SK-N-SH treated with all-trans-retinoic acid at 6 μM for 48 hours (cell line): ENCODE measurements around the gene CDR2L.
"Not testable (repeated sequence)": the region's sequence is repeated elsewhere in the genome, so short reads cannot be mapped to it uniquely, and the experiment has no call there.

Experiments
- ATAC-seq: fragments of 200-7000 bp; cut with Tn5 transposase; 3 replicates; pipeline ENCODE4 v1.9.1; 2020; ENCODE audit warnings: mild to moderate bottlenecking, moderate library complexity
- ARNTL ChIP-seq: fragments of 450-650 bp; formaldehyde crosslinking; IDR thresholded peaks from 2 replicates; pipeline ENCODE4 v1.5.0; 2020; ENCODE audit warnings: low read depth, mild to moderate bottlenecking, moderate library complexity, borderline replicate concordance
- BACH2 ChIP-seq: fragments of 250-450 bp; sonication (Bioruptor Pico); IDR thresholded peaks from 2 replicates; pipeline ENCODE4 v1.9.0; 2021; ENCODE audit warnings: mild to moderate bottlenecking, borderline replicate concordance
- CSDC2 ChIP-seq: fragments of 250-450 bp; sonication (Bioruptor Pico); IDR thresholded peaks from 2 replicates; pipeline ENCODE4 v1.5.0; 2020; ENCODE audit warnings: mild to moderate bottlenecking, moderate library complexity
- ESRRG ChIP-seq: fragments of 250-450 bp; sonication (Bioruptor Pico); IDR thresholded peaks from 2 replicates; pipeline ENCODE4 v1.6.1; 2021; ENCODE audit warnings: mild to moderate bottlenecking
- GLIS3 ChIP-seq: fragments of 250-450 bp; sonication (Bioruptor Pico); IDR thresholded peaks from 2 replicates; pipeline ENCODE4 v1.5.0; 2020; ENCODE audit warnings: mild to moderate bottlenecking, moderate library complexity
- ISL1 ChIP-seq: fragments of 250-450 bp; sonication (Bioruptor Pico); IDR thresholded peaks from 2 replicates; pipeline ENCODE4 v2.1.2; 2022; ENCODE audit warnings: mild to moderate bottlenecking, moderate library complexity
- OSR1 ChIP-seq: fragments of 250-450 bp; sonication (Bioruptor Pico); IDR thresholded peaks from 2 replicates; pipeline ENCODE4 v1.8.0; 2022; ENCODE audit warnings: moderate library complexity, mild to moderate bottlenecking, inconsistent platforms
- PPARA ChIP-seq: fragments of 250-450 bp; sonication (Bioruptor Pico); IDR thresholded peaks from 2 replicates; pipeline ENCODE4 v1.5.0; 2020; ENCODE audit warnings: mild to moderate bottlenecking, borderline replicate concordance
- RARB ChIP-seq: fragments of 250-450 bp; sonication (Bioruptor Pico); IDR thresholded peaks from 2 replicates; pipeline ENCODE4 v1.8.0; 2021; ENCODE audit warnings: mild to moderate bottlenecking, moderate library complexity
- SNAI2 ChIP-seq: fragments of 250-450 bp; sonication (Bioruptor Pico); IDR thresholded peaks from 2 replicates; pipeline ENCODE4 v1.5.0; 2020; ENCODE audit warnings: mild to moderate bottlenecking, moderate library complexity
- TCF4 ChIP-seq: fragments of 250-450 bp; sonication (Bioruptor Pico); IDR thresholded peaks from 2 replicates; pipeline ENCODE4 v1.8.0; 2021; ENCODE audit warnings: mild to moderate bottlenecking, moderate library complexity, borderline replicate concordance
- ZC3H10 ChIP-seq: fragments of 250-450 bp; sonication (Bioruptor Pico); IDR thresholded peaks from 2 replicates; pipeline ENCODE4 v1.5.1; 2021; ENCODE audit warnings: mild to moderate bottlenecking, moderate library complexity
- ZFP3 ChIP-seq: fragments of 250-450 bp; sonication (Bioruptor Pico); IDR thresholded peaks from 2 replicates; pipeline ENCODE4 v1.5.0; 2020; ENCODE audit warnings: mild to moderate bottlenecking, moderate library complexity
- ZFP30 ChIP-seq: fragments of 450-650 bp; formaldehyde crosslinking; IDR thresholded peaks from 2 replicates; pipeline ENCODE4 v1.5.0; 2022; ENCODE audit warnings: mild to moderate bottlenecking, moderate library complexity
- ZNF565 ChIP-seq: fragments of 450-650 bp; formaldehyde crosslinking; conservative IDR thresholded peaks from 2 replicates; pipeline ENCODE4 v1.5.0; 2020; ENCODE audit warnings: low read depth, mild to moderate bottlenecking, moderate library complexity
- ZNF70 ChIP-seq: fragments of 450-650 bp; formaldehyde crosslinking; IDR thresholded peaks from 2 replicates; pipeline ENCODE4 v1.5.0; 2020; ENCODE audit warnings: mild to moderate bottlenecking, moderate library complexity
- ZNF8 ChIP-seq: fragments of 450-650 bp; formaldehyde crosslinking; IDR thresholded peaks from 2 replicates; pipeline ENCODE4 v1.5.0; 2020; ENCODE audit warnings: mild to moderate bottlenecking, moderate library complexity
- TF ChIP-seq, protein P1 (sequence below): fragments of 250-450 bp; sonication (Bioruptor Pico); IDR thresholded peaks from 2 replicates; pipeline ENCODE4 v1.5.0; 2020; ENCODE audit warnings: mild to moderate bottlenecking, moderate library complexity
- TF ChIP-seq, protein P2 (sequence below): fragments of 250-450 bp; sonication (Bioruptor Pico); IDR thresholded peaks from 2 replicates; pipeline ENCODE4 v1.8.0; 2020; ENCODE audit warnings: mild to moderate bottlenecking, moderate library complexity, borderline replicate concordance
- TF ChIP-seq, protein P3 (sequence below): fragments of 250-450 bp; sonication (Bioruptor Pico); IDR thresholded peaks from 2 replicates; pipeline ENCODE4 v1.8.0; 2021; ENCODE audit warnings: low read depth, mild to moderate bottlenecking, moderate library complexity, borderline replicate concordance
- TF ChIP-seq, protein P4 (sequence below): fragments of 250-450 bp; sonication (Bioruptor Pico); IDR thresholded peaks from 2 replicates; pipeline ENCODE4 v1.5.1; 2020; ENCODE audit warnings: low read depth, mild to moderate bottlenecking, moderate library complexity

Gene CDR2L

DNA sequence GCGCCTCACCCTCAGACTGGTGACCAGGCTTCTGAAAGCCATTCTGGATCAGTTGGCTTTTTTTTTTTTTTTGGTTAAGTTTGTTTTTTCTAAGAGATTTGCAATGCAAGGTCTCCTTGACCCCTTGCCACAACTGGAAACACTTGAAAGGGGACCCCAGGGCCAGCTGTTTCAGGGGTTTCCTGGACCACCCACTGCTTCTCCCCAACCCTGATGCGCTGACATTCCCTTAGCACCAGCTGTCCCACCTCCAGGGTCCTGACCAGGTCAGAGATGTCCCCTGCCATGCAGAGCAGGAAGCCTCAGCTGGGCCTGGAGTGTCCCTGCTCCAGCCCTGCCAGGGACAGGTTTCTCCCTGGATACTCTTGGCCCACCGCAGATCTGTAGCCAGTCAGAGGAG lies 16.9 kb downstream of the CDR2L start:
- TF ChIP-seq ESRRG (CRISPR knock-in tag) (no peak), ZNF565 (CRISPR knock-in tag) (no peak), ZNF8 (CRISPR knock-in tag) (no peak), PPARA (CRISPR knock-in tag) (no peak), TCF4 (CRISPR knock-in tag) (no peak), ZFP3 (no peak), ZFP30 (CRISPR knock-in tag) (no peak), SNAI2 (CRISPR knock-in tag) (no peak), CSDC2 (CRISPR knock-in tag) (no peak), ZC3H10 (no peak), ISL1 (CRISPR knock-in tag) (no peak), ZNF70 (CRISPR knock-in tag) (no peak), GLIS3 (CRISPR knock-in tag) (no peak), RARB (CRISPR knock-in tag) (no peak)
- TF ChIP-seq, protein P1, sequence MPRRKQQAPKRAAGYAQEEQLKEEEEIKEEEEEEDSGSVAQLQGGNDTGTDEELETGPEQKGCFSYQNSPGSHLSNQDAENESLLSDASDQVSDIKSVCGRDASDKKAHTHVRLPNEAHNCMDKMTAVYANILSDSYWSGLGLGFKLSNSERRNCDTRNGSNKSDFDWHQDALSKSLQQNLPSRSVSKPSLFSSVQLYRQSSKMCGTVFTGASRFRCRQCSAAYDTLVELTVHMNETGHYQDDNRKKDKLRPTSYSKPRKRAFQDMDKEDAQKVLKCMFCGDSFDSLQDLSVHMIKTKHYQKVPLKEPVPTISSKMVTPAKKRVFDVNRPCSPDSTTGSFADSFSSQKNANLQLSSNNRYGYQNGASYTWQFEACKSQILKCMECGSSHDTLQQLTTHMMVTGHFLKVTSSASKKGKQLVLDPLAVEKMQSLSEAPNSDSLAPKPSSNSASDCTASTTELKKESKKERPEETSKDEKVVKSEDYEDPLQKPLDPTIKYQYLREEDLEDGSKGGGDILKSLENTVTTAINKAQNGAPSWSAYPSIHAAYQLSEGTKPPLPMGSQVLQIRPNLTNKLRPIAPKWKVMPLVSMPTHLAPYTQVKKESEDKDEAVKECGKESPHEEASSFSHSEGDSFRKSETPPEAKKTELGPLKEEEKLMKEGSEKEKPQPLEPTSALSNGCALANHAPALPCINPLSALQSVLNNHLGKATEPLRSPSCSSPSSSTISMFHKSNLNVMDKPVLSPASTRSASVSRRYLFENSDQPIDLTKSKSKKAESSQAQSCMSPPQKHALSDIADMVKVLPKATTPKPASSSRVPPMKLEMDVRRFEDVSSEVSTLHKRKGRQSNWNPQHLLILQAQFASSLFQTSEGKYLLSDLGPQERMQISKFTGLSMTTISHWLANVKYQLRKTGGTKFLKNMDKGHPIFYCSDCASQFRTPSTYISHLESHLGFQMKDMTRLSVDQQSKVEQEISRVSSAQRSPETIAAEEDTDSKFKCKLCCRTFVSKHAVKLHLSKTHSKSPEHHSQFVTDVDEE (CRISPR knock-in tag): no peak
- TF ChIP-seq, protein P2, sequence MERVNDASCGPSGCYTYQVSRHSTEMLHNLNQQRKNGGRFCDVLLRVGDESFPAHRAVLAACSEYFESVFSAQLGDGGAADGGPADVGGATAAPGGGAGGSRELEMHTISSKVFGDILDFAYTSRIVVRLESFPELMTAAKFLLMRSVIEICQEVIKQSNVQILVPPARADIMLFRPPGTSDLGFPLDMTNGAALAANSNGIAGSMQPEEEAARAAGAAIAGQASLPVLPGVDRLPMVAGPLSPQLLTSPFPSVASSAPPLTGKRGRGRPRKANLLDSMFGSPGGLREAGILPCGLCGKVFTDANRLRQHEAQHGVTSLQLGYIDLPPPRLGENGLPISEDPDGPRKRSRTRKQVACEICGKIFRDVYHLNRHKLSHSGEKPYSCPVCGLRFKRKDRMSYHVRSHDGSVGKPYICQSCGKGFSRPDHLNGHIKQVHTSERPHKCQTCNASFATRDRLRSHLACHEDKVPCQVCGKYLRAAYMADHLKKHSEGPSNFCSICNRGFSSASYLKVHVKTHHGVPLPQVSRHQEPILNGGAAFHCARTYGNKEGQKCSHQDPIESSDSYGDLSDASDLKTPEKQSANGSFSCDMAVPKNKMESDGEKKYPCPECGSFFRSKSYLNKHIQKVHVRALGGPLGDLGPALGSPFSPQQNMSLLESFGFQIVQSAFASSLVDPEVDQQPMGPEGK (CRISPR knock-in tag): no peak
- TF ChIP-seq, protein P3, sequence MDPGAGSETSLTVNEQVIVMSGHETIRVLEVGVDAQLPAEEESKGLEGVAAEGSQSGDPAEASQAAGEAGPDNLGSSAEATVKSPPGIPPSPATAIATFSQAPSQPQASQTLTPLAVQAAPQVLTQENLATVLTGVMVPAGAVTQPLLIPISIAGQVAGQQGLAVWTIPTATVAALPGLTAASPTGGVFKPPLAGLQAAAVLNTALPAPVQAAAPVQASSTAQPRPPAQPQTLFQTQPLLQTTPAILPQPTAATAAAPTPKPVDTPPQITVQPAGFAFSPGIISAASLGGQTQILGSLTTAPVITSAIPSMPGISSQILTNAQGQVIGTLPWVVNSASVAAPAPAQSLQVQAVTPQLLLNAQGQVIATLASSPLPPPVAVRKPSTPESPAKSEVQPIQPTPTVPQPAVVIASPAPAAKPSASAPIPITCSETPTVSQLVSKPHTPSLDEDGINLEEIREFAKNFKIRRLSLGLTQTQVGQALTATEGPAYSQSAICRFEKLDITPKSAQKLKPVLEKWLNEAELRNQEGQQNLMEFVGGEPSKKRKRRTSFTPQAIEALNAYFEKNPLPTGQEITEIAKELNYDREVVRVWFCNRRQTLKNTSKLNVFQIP (CRISPR knock-in tag): no peak
- TF ChIP-seq, all 23 proteins: peak for 0
- ATAC-seq: no peak

DNA sequence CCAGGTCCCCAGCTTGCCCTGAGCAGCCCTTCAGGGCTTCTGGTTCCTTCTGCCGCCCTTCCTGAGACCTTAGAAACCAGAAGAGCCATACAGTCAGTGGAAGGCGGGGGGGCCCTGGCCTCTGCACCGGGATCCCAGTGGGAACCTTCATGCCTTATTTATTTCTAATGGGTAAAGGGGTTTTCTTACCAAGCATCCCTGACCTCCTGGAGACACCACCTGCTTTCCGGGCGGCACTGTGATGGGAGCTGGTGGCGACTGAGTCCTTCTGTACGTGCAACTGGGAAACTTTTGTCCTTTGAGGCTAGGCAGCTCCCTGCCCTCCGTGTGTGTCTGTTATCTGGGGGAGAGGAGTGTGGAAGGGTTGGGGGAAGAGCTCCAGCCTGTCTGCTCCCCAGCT lies 17.9 kb downstream of the CDR2L start:
- no peak for ATAC-seq
- no peak for TF ChIP-seq BACH2
- TF ChIP-seq, all 23 proteins: peak for 0

DNA sequence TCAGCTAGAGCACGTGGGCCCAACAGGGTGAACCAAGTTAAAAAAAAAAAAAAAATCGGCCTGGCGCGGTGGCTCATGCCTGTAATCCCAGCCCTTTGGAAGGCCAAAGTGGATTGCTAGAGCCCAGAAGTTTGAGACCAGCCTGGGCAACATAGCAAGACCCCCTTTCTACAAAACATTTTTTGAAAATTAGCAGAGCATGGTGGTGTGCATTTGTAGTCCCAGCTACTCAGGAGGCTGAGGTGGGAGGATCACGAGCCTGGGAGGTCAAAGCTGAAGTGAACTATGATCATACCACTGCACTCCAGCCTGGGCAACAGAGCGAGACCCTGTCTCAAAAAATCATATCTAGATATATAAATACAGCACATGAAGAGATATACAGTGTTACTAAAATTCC lies 18.7 kb downstream of the CDR2L start:
- ATAC-seq: not testable (repeated sequence)

DNA sequence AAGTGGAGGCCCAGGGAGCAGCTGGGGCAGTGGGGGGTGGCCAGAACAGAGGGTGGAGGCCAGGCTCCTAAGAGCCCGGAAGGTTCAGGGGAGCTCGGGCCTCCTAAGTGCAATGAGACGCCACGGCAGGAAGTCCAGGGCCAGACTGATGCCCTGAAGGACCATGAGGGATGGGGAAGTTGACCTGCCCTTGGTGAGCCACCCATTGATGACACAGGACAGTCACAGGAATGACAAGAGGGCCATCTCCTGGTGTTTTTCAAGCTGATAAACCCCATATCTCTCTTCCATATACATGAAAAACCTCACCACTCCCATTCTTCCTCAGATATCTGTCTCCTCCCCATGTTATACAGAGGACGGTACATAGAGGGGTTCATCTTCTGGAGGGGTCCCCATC lies 19.2 kb downstream of the CDR2L start:
- TF ChIP-seq TCF4 (CRISPR knock-in tag) (no peak), OSR1 (CRISPR knock-in tag) (no peak), ISL1 (CRISPR knock-in tag) (no peak), ARNTL (CRISPR knock-in tag) (no peak), ZNF70 (CRISPR knock-in tag) (no peak), CSDC2 (CRISPR knock-in tag) (no peak)
- TF ChIP-seq, protein P4, sequence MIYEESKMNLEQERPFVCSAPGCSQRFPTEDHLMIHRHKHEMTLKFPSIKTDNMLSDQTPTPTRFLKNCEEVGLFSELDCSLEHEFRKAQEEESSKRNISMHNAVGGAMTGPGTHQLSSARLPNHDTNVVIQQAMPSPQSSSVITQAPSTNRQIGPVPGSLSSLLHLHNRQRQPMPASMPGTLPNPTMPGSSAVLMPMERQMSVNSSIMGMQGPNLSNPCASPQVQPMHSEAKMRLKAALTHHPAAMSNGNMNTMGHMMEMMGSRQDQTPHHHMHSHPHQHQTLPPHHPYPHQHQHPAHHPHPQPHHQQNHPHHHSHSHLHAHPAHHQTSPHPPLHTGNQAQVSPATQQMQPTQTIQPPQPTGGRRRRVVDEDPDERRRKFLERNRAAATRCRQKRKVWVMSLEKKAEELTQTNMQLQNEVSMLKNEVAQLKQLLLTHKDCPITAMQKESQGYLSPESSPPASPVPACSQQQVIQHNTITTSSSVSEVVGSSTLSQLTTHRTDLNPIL (CRISPR knock-in tag): no peak
- ATAC-seq: no peak

DNA sequence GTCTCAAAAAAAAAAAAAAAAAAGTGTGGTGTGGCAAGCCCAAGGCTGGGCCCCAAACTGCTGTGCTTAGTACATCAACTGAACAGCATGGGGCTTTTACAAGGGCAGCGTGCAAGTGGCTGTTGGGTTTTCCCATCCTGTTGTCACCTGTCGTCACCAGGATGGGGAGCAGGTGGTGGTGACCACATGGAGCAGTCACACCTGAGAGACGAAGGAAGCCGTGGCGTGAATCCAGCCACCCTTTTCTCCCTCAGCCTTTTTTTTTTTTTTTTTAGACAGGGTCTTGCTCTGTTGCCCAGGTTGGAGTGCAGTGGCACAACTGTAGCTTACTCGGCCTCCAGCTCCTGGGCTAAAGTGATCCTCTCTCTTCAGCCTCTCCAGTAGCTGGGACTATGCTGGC lies 20.9 kb downstream of the CDR2L start:
- ATAC-seq: no peak
- TF ChIP-seq GLIS3 (CRISPR knock-in tag) (no peak), ZNF565 (CRISPR knock-in tag) (no peak), ZFP3 (no peak), TCF4 (CRISPR knock-in tag) (no peak), ZC3H10 (no peak), OSR1 (CRISPR knock-in tag) (no peak)
- TF ChIP-seq, protein P2 (CRISPR knock-in tag): no peak
- TF ChIP-seq, protein P1 (CRISPR knock-in tag): no peak
- TF ChIP-seq, protein P4 (CRISPR knock-in tag): no peak
